ENCODE measurements around the gene WBP11.

WBP11 gene

GRCh38 chr12:14824012-14824634 lies 20.8 kb upstream of the WBP11 start:
- no peak for DNase-seq

DNA sequence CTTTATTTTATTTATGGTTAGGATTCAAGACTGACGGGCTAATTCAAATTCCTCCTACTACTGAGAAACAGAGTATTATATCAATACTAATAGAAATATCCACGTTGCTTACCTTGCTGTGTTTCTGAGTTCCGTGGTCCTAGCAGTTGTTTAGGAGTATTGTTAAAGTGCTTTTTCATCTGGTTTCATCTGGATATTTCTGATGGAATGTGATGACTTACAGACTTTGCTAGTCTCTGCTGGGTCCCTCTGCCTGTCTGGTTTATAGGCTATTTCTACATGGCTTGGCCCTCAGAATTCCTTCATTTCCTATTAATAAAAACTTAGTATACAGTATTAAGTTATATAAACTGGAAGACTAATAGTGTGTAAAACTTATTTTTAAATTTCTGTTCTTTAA lies 10.7 kb upstream of the WBP11 start, which contains the start of gene SMCO3:
Gene SMCO3, minus strand, starts transcription at position 169 of the 400 bp plus-strand sequence. CDS start 7,502 bp downstream, outside the sequence.
- no peak for DNase-seq

GRCh38 chr12:14811486-14811885 lies 8.2 kb upstream of the WBP11 start:
- DNase-seq = no peak

DNA sequence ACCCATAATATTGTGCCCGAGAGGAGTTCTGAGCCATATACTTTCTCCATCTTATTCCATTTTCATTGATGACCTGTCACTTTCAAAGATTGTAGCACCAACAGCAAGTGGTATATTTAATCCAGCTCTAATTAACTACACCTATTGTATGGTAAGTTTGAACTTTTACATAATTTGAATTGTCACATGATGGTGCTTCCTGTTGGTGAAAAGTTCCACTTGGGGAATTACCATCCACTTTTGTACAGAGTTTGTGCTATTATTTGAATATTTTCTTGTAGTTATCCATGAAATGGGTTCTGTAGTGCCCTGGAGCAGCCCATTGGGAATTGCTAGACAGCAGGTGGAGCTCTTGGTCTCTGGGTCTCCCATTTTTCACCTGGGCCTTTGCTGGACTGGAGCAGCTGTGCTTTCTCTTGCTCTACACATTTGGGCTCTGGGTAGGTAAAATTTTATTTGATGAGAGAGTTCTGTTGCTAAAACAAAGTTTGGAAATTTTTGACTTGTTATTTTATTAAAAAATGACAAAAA lies 7.7 kb upstream of the WBP11 start:
- peak; percentile 49 for DNase-seq

GRCh38 chr12:14810167-14810952 lies 7.1 kb upstream of the WBP11 start:
- DNase-seq = no peak

DNA sequence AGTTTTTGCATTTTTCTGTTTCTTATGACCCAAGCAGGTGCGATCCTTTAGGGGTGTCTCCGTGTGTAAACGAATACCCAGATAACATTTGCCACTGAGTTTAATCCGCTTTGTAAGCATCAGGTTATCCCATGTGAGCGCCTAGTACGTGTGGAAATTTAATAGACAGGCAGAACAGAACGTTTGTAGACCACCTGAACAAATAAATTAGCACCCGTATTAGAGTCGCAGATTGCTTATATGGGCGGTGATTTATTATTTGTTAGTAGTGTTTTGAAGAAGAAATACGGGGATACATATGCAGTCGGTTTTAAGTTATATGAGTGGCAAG lies 517 bp upstream of the WBP11 start:
- DNase-seq = no peak

DNA sequence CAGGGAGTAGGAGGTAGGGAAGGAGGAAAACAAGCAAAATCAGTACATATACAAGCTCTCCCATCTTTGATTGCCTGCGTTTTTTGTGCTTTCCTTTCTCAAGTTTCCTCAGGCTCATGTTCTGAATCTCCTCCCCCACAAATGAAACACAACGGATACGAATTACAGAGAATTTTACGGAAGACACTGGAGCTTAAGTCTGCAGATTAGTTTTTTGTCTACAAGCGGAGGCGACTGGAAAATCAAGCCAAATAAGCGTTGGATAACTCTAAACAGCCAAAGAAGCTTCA lies 612 bp downstream of the WBP11 start:
- no peak for DNase-seq

GRCh38 chr12:14802247-14802646 lies 1.0 kb downstream of the WBP11 start:
- DNase-seq = no peak

- DNase-seq = no peak
Observed at GRCh38 chr12:14795028-14795448, 8.2 kb downstream of the WBP11 start.

DNA sequence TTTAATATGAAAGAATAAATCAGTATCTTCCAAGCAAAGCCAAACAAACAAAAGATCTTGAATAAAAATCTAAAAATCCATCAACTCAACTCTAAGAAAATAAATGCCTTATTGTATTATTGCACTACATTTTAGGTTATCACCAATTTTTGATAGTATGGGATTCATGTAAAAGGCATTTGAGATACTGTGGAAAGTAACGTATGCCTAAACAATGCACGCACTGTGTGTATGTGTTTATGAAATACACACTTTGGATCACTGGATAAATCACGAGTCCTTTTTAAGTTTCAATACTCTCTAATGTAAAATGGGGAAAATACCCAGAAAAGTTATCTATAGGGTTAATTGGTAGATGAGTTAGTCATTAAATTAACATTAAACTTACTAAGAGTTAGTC lies 17.7 kb downstream of the WBP11 start:
- DNase-seq = no peak

- DNase-seq = no peak
Observed at GRCh38 chr12:14784471-14784870, 18.8 kb downstream of the WBP11 start.

DNA sequence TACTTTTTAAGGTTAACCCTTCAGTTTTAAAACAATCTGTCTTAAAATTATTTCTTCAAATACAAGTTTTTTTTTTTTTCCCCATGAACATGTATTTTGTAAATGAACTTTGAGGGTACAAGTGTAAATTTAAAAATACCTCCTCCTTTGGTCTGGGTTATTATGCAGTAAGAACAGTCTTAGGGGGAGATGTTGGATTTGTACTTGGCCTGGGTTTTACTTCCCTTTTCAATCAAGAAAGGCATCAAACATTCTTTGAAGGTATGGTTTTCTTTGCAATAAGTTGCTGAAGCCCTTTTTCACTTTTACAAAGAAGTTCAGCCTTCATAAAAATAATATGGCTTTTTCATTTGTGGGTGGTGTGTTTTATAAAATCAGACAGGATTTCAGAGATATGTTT lies 20.5 kb downstream of the WBP11 start:
- no peak for DNase-seq

DNA sequence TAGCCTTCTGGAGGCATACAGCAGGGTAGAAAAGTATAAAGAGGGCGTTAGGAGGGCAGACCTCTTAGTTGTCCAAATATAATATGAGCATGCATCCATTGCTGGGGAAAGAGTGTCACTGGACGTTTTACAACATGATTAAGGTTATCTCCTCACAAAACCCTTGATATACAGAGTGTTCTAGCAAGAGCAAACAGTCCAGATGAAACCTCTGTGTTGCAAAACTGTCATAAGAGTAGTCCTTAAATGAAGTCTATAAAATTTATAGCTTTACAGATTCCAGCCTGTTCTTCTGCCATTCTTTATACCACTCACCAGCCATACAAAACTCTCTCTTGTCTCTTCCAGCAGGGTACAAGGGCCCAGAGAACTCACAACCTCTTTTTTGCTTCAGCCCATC lies 21.7 kb downstream of the WBP11 start:
- DNase-seq = no peak

GRCh38 chr12:14780859-14781258 lies 22.4 kb downstream of the WBP11 start:
- DNase-seq = no peak

- DNase-seq = no peak
Observed at GRCh38 chr12:14779834-14780233, 23.4 kb downstream of the WBP11 start.

DNA sequence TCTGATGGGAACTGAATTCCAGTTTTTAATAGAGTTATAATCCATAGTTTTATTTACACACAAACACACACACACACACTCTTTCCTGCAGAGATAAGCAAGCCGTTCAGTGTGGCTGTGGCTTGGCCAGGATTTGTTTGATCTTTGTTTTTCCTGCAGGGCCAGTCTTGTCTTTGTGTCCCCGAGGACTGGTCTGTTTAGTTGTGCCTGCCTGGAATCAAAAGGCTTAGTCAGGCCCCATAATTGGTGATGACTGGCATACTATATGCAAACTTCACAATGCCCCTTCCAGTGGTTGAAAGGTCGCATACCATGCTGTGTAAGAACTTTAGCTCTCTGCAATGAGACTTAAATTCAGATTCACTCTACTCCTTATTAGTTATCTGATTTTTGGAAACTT lies 26.0 kb downstream of the WBP11 start:
- DNase-seq = no peak

DNA sequence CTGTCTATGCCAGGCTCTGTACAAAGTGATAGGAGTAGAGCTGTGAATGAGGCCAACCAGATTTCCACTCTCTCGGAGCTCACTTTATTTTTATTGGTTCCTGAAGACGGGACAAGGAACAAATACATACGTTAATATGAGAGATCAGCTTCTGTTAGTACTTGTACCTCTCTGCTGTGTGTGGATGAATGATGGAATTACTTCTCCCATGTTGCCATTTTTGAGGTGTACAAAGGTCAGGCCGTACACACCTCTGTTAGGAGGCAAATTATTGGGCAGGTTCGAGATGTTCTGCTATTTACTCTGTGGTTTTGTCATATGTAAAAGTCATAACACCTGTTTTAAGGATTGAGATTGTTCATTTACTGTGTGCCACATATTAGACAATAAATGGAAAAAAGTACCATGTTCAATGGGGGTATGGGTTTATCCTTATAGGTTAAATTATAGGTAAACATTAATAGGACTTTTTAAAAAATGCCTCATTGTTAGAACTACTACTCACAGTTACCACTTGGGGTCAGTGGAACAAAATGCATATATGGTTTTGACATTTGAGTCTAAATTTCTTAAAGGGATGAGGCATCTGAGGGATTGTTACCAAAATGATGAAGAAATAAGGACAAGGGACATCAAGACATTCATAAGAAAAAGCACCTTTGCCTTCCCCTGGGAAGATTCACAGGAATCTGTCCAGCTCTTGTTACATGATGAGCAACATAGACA lies 26.9 kb downstream of the WBP11 start:
- no peak for DNase-seq

GRCh38 chr12:14775636-14775980 lies 27.7 kb downstream of the WBP11 start:
- peak; percentile 38 for DNase-seq

DNA sequence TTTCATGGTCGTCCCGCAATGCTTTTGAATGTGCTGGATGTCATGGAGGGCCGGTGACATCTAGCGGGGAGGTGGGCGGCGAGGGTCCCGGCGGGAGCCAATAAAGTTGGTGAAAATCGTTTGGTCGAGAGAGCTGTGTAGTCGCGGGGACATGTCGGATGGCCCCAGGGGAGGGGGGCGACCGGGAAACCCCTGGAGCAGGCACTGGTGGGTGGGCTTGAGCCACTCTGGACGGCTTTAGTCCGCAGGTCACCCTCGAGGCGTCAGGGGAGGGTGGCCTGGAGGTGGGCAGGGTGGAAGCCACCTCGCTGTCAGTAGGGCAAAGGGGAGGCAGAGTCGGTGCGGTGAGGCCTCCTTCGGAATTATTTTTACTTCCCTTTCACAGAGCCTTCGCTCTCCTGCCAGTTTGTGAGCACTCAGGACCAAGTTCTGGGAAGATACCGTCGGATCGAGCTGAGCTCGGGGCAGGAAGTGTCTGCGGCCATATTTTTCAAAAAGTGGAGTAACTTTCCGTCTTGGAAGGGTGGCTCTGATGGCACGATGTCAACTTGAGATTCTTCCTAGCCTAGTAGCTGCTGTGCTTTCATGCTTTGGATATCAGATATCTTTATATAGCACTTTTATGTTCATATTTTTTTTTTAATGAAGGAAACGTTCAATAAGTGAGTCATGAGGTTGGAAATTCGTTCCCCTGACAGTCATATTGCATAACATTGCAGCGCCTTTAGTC lies 28.2 kb downstream of the WBP11 start:
- DNase-seq = peak; percentile 53

DNA sequence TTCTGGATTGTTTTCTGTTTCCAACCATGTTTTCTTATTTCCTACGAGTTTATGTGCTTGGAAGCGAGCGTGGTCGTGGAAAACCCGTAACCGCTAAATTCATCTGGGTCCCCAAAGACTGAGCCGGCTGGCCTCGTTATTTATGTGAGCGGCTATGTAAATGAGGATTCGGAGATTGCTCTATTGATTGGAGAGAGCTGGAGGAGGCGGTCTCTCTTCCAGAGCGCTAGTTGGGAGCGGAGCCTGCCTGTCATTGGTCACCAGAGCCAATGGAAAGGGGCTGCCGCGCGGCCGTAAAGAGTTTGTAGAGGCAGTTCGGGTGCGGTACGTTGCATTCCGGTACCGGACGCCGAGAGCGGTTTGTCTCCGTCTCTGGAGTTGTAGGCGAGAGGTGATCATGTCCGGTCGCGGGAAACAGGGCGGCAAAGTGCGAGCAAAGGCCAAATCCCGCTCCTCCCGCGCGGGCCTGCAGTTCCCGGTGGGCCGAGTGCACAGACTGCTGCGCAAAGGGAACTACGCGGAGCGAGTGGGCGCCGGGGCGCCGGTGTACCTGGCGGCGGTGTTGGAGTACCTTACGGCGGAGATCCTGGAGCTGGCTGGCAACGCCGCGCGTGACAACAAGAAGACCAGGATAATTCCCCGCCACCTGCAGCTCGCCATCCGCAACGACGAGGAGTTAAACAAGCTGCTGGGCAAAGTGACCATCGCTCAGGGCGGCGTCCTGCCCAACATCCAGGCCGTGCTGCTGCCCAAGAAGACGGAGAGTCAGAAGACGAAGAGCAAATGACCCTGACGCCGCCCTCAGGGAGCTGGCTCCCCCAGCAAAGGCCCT lies 29.0 kb downstream of the WBP11 start:
- peak; percentile 95 for DNase-seq

DNA sequence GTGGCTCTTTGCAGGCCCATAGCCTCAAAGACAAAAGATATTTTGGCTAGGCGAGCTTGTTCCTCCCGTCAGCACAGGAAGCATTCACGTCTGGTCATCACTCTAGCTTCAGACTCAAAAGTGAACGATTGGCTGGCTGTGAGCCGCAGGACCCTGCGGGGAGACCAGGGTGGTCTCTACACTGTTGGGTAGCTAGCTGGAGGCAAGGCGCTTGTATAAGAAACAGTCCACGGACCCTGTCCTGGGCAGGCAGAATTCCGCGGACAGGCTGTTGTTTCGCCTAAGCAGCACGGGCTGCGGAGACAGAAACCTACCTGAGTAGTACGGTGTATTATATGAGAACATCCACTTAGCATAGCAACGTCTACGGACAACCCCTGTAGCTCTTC lies 29.6 kb downstream of the WBP11 start:
- DNase-seq = no peak

GRCh38 chr12:14772946-14773345 lies 30.3 kb downstream of the WBP11 start:
- no peak for DNase-seq
